OCI-LY1 (cell line): ENCODE results near the gene AKR7A2.

ENCODE experiments used
- CTCF ChIP-seq: fragments of 200-600 bp; sonication (generic), shearing (Covaris generic); IDR thresholded peaks from 2 replicates; pipeline ENCODE4 v1.5.1; 2017; ENCODE audit warnings: mild to moderate bottlenecking, antibody characterized with exemption, low read length, moderate library complexity, mixed read lengths
- EZH2 ChIP-seq: fragments of 200-600 bp; sonication (generic), shearing (Covaris generic); IDR thresholded peaks from 2 replicates; pipeline ENCODE4 v1.8.0; 2017; ENCODE audit warnings: borderline replicate concordance, mixed run types, mild to moderate bottlenecking, antibody characterized with exemption, low read length, moderate library complexity, mixed read lengths

GRCh38 chr1:19313961-19314882, 2.3 kb upstream of the AKR7A2 start:
- TF ChIP-seq CTCF (no peak), EZH2 (no peak)
